SK-N-SH treated with all-trans-retinoic acid at 6 μM for 48 hours (cell line): ENCODE data around the gene ARHGEF10L.

Experiments
- ATAC-seq: fragments of 200-7000 bp; cut with Tn5 transposase; 3 replicates; pipeline ENCODE4 v1.9.1; 2020; ENCODE audit warnings: mild to moderate bottlenecking, moderate library complexity
- ARNTL ChIP-seq: fragments of 450-650 bp; formaldehyde crosslinking; IDR thresholded peaks from 2 replicates; pipeline ENCODE4 v1.5.0; 2020; ENCODE audit warnings: low read depth, mild to moderate bottlenecking, moderate library complexity, borderline replicate concordance
- BACH2 ChIP-seq: fragments of 250-450 bp; sonication (Bioruptor Pico); IDR thresholded peaks from 2 replicates; pipeline ENCODE4 v1.9.0; 2021; ENCODE audit warnings: mild to moderate bottlenecking, borderline replicate concordance
- CSDC2 ChIP-seq: fragments of 250-450 bp; sonication (Bioruptor Pico); IDR thresholded peaks from 2 replicates; pipeline ENCODE4 v1.5.0; 2020; ENCODE audit warnings: mild to moderate bottlenecking, moderate library complexity
- ESRRG ChIP-seq: fragments of 250-450 bp; sonication (Bioruptor Pico); IDR thresholded peaks from 2 replicates; pipeline ENCODE4 v1.6.1; 2021; ENCODE audit warnings: mild to moderate bottlenecking
- GLIS3 ChIP-seq: fragments of 250-450 bp; sonication (Bioruptor Pico); IDR thresholded peaks from 2 replicates; pipeline ENCODE4 v1.5.0; 2020; ENCODE audit warnings: mild to moderate bottlenecking, moderate library complexity
- ISL1 ChIP-seq: fragments of 250-450 bp; sonication (Bioruptor Pico); IDR thresholded peaks from 2 replicates; pipeline ENCODE4 v2.1.2; 2022; ENCODE audit warnings: mild to moderate bottlenecking, moderate library complexity
- OSR1 ChIP-seq: fragments of 250-450 bp; sonication (Bioruptor Pico); IDR thresholded peaks from 2 replicates; pipeline ENCODE4 v1.8.0; 2022; ENCODE audit warnings: moderate library complexity, mild to moderate bottlenecking, inconsistent platforms
- PPARA ChIP-seq: fragments of 250-450 bp; sonication (Bioruptor Pico); IDR thresholded peaks from 2 replicates; pipeline ENCODE4 v1.5.0; 2020; ENCODE audit warnings: mild to moderate bottlenecking, borderline replicate concordance
- RARB ChIP-seq: fragments of 250-450 bp; sonication (Bioruptor Pico); IDR thresholded peaks from 2 replicates; pipeline ENCODE4 v1.8.0; 2021; ENCODE audit warnings: mild to moderate bottlenecking, moderate library complexity
- SNAI2 ChIP-seq: fragments of 250-450 bp; sonication (Bioruptor Pico); IDR thresholded peaks from 2 replicates; pipeline ENCODE4 v1.5.0; 2020; ENCODE audit warnings: mild to moderate bottlenecking, moderate library complexity
- TCF4 ChIP-seq: fragments of 250-450 bp; sonication (Bioruptor Pico); IDR thresholded peaks from 2 replicates; pipeline ENCODE4 v1.8.0; 2021; ENCODE audit warnings: mild to moderate bottlenecking, moderate library complexity, borderline replicate concordance
- TOX ChIP-seq: fragments of 250-450 bp; sonication (Bioruptor Pico); IDR thresholded peaks from 2 replicates; pipeline ENCODE4 v1.8.0; 2021; ENCODE audit warnings: mild to moderate bottlenecking, moderate library complexity, borderline replicate concordance
- ZFP3 ChIP-seq: fragments of 250-450 bp; sonication (Bioruptor Pico); IDR thresholded peaks from 2 replicates; pipeline ENCODE4 v1.5.0; 2020; ENCODE audit warnings: mild to moderate bottlenecking, moderate library complexity
- ZFP30 ChIP-seq: fragments of 450-650 bp; formaldehyde crosslinking; IDR thresholded peaks from 2 replicates; pipeline ENCODE4 v1.5.0; 2022; ENCODE audit warnings: mild to moderate bottlenecking, moderate library complexity
- ZNF565 ChIP-seq: fragments of 450-650 bp; formaldehyde crosslinking; conservative IDR thresholded peaks from 2 replicates; pipeline ENCODE4 v1.5.0; 2020; ENCODE audit warnings: low read depth, mild to moderate bottlenecking, moderate library complexity
- ZNF70 ChIP-seq: fragments of 450-650 bp; formaldehyde crosslinking; IDR thresholded peaks from 2 replicates; pipeline ENCODE4 v1.5.0; 2020; ENCODE audit warnings: mild to moderate bottlenecking, moderate library complexity
- ZNF8 ChIP-seq: fragments of 450-650 bp; formaldehyde crosslinking; IDR thresholded peaks from 2 replicates; pipeline ENCODE4 v1.5.0; 2020; ENCODE audit warnings: mild to moderate bottlenecking, moderate library complexity
- TF ChIP-seq, protein P1 (sequence below): fragments of 250-450 bp; sonication (Bioruptor Pico); IDR thresholded peaks from 2 replicates; pipeline ENCODE4 v1.8.0; 2021; ENCODE audit warnings: low read depth, mild to moderate bottlenecking, moderate library complexity, borderline replicate concordance
- TF ChIP-seq, protein P2 (sequence below): fragments of 250-450 bp; sonication (Bioruptor Pico); IDR thresholded peaks from 2 replicates; pipeline ENCODE4 v1.8.0; 2020; ENCODE audit warnings: mild to moderate bottlenecking, moderate library complexity, borderline replicate concordance
- TF ChIP-seq, protein P3 (sequence below): fragments of 250-450 bp; sonication (Bioruptor Pico); IDR thresholded peaks from 2 replicates; pipeline ENCODE4 v1.5.1; 2020; ENCODE audit warnings: low read depth, mild to moderate bottlenecking, moderate library complexity
- TF ChIP-seq, protein P4 (sequence below): fragments of 250-450 bp; sonication (Bioruptor Pico); IDR thresholded peaks from 2 replicates; pipeline ENCODE4 v1.5.1; 2021; ENCODE audit warnings: mild to moderate bottlenecking, moderate library complexity

The ARHGEF10L gene

DNA sequence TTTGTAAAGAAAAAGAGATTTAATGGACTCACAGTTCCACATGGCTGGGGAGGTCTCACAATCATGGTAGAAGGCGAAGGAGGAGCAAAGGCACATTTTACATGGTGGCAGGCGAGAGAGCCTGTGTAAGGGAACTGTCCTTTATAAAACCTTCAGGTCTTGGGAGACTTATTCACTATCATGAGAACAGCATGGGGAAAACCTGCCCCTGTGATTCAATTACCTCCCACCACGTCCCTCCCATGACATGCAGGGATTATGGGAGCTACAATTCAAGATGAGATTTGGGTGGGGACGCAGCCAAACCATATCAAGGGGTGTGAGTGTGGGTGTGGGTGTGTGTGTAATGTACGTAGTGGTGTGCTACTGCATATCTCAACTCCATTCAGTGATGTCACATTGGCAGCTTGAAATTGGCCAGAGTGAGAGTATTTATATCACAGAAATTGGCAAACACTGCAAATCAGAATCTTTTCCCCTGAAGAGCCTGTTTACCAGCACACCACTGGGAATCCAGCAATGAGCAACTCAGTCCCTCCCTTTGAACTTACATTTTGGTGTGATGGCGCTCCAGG lies 5.4 kb downstream of the ARHGEF10L start (continued):
- no peak for TF ChIP-seq BACH2 (CRISPR knock-in tag)
- no peak for TF ChIP-seq ZFP30
- no peak for TF ChIP-seq PPARA (CRISPR knock-in tag)
- no peak for TF ChIP-seq GLIS3
- TF ChIP-seq OSR1 (CRISPR knock-in tag): no peak

DNA sequence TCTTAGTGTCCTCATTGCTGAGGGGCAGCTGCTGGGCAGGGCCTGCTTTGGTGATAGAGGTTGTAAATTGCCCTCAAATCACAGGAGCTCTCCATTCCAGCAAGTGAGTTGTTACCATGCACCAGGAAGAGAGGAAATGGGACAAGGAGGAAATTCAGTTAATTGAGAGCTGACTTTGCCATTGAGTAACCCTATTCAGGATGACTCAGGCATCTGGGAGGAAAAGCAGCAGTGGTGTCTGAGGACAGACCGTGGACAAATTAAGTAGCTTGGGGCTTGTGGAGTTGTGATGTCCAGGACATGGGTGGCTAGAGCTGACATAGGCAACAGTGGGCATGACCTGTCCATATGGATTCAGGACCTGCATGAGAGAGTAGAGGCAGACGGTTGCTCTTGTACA lies 5.9 kb downstream of the ARHGEF10L start:
- peak; percentile 55 for ATAC-seq
- TF ChIP-seq ZNF565 (no peak), ZNF70 (CRISPR knock-in tag) (no peak), PPARA (CRISPR knock-in tag) (no peak), BACH2 (CRISPR knock-in tag) (no peak), GLIS3 (no peak), SNAI2 (CRISPR knock-in tag) (no peak), CSDC2 (CRISPR knock-in tag) (no peak), RARB (no peak), ARNTL (CRISPR knock-in tag) (no peak), ESRRG (CRISPR knock-in tag) (no peak), TOX (CRISPR knock-in tag) (no peak), ZFP30 (no peak), OSR1 (CRISPR knock-in tag) (no peak), ISL1 (CRISPR knock-in tag) (no peak)
- TF ChIP-seq, protein P1, sequence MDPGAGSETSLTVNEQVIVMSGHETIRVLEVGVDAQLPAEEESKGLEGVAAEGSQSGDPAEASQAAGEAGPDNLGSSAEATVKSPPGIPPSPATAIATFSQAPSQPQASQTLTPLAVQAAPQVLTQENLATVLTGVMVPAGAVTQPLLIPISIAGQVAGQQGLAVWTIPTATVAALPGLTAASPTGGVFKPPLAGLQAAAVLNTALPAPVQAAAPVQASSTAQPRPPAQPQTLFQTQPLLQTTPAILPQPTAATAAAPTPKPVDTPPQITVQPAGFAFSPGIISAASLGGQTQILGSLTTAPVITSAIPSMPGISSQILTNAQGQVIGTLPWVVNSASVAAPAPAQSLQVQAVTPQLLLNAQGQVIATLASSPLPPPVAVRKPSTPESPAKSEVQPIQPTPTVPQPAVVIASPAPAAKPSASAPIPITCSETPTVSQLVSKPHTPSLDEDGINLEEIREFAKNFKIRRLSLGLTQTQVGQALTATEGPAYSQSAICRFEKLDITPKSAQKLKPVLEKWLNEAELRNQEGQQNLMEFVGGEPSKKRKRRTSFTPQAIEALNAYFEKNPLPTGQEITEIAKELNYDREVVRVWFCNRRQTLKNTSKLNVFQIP: no peak
- TF ChIP-seq, protein P2, sequence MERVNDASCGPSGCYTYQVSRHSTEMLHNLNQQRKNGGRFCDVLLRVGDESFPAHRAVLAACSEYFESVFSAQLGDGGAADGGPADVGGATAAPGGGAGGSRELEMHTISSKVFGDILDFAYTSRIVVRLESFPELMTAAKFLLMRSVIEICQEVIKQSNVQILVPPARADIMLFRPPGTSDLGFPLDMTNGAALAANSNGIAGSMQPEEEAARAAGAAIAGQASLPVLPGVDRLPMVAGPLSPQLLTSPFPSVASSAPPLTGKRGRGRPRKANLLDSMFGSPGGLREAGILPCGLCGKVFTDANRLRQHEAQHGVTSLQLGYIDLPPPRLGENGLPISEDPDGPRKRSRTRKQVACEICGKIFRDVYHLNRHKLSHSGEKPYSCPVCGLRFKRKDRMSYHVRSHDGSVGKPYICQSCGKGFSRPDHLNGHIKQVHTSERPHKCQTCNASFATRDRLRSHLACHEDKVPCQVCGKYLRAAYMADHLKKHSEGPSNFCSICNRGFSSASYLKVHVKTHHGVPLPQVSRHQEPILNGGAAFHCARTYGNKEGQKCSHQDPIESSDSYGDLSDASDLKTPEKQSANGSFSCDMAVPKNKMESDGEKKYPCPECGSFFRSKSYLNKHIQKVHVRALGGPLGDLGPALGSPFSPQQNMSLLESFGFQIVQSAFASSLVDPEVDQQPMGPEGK (CRISPR knock-in tag): no peak
- TF ChIP-seq, protein P3, sequence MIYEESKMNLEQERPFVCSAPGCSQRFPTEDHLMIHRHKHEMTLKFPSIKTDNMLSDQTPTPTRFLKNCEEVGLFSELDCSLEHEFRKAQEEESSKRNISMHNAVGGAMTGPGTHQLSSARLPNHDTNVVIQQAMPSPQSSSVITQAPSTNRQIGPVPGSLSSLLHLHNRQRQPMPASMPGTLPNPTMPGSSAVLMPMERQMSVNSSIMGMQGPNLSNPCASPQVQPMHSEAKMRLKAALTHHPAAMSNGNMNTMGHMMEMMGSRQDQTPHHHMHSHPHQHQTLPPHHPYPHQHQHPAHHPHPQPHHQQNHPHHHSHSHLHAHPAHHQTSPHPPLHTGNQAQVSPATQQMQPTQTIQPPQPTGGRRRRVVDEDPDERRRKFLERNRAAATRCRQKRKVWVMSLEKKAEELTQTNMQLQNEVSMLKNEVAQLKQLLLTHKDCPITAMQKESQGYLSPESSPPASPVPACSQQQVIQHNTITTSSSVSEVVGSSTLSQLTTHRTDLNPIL: no peak

DNA sequence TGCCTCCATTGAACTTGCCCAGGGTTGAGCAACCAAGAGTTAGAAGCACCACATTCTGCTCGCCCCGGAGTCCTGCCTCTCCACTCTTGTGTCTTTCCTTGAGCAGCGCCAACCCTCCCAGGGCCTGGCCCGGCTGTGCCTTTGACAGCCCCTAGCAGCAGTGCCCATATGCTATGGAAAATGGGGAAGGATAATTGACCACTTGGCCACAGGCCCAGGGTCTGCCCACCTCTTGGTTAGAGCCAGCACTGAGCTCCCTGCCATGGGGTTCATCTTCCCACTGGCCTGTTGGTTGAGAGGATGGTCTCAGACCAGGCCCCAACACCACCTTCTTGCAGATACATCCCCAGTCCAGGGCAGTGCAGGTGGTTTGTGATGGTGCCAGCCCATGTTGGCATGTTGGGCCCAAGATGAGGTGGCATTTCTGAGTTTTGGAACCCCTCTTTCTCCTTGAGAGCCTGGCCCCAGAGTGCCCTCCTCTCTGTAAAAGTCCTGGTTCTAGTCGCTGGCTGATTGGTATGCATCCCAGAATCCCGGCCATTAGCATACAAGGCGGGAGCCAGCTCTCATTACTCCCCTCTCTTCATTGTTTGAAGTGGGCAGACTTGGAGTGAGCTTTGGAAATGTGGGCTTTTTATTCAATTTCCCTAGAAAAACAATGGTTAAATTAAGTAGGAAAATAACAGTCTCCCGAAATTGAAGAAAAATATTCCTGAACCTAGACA lies 7.6 kb downstream of the ARHGEF10L start:
- TF ChIP-seq ZFP30 (no peak), TOX (CRISPR knock-in tag) (no peak), SNAI2 (CRISPR knock-in tag) (no peak), GLIS3 (no peak), ZFP3 (CRISPR knock-in tag) (no peak), ESRRG (CRISPR knock-in tag) (no peak), BACH2 (CRISPR knock-in tag) (no peak), ZNF8 (CRISPR knock-in tag) (no peak), PPARA (CRISPR knock-in tag) (no peak), ISL1 (CRISPR knock-in tag) (no peak), ZNF70 (CRISPR knock-in tag) (no peak), CSDC2 (CRISPR knock-in tag) (no peak), TCF4 (CRISPR knock-in tag) (no peak), RARB (no peak)
- TF ChIP-seq, protein P2 (CRISPR knock-in tag): no peak
- TF ChIP-seq, protein P1: no peak
- TF ChIP-seq, protein P4, sequence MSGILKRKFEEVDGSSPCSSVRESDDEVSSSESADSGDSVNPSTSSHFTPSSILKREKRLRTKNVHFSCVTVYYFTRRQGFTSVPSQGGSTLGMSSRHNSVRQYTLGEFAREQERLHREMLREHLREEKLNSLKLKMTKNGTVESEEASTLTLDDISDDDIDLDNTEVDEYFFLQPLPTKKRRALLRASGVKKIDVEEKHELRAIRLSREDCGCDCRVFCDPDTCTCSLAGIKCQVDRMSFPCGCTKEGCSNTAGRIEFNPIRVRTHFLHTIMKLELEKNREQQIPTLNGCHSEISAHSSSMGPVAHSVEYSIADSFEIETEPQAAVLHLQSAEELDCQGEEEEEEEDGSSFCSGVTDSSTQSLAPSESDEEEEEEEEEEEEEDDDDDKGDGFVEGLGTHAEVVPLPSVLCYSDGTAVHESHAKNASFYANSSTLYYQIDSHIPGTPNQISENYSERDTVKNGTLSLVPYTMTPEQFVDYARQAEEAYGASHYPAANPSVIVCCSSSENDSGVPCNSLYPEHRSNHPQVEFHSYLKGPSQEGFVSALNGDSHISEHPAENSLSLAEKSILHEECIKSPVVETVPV (CRISPR knock-in tag): no peak
- no peak for ATAC-seq
